ENCODE measurements around the gene CCHCR1. TPM values are rescaled to one million over a fixed set of nuclear protein-coding genes. Genes with fewer than 3 reads are reported as not detected.

The CCHCR1 gene
- polyA plus RNA-seq, 3 donors: 2.2 to 8.4 (median 2.8) TPM

GRCh38 chr6:31204751-31205145 is 47.1 kb upstream of the CCHCR1 start:
- Histone ChIP-seq H3K79me2 (ENCODE audit: insufficient read depth, low read length) (peaks cover 39% of the 10 kb centered on the region), H3K9ac (ENCODE audit: insufficient read depth, low read length, poor library complexity, severe bottlenecking) (no peak overlapping the region), H3K9me3 (replicated peaks in 1 of 2; ENCODE audit: control insufficient read depth in 1 of 2, insufficient read depth in 1 of 2, low read length in 2 of 2) (no peaks in the 10 kb centered on the region), H3K4me1 (ENCODE audit: control insufficient read depth in 1 of 2, insufficient read depth in 2 of 2, low read length in 2 of 2) (peaks cover 48 to 63% of the 10 kb centered on the region in 2 donors), H2AFZ (ENCODE audit: insufficient read depth, low read depth, low read length, poor library complexity, severe bottlenecking) (no peak overlapping the region), H3K36me3 (replicated peaks in 1 of 2; ENCODE audit: control insufficient read depth in 1 of 2, insufficient read depth in 2 of 2, low read length in 2 of 2) (peaks cover 0 to 5% of the 10 kb centered on the region in 2 donors), H3K27me3 (ENCODE audit: control insufficient read depth in 2 of 2, insufficient read depth in 2 of 2, low read length in 2 of 2) (no peaks in the 10 kb centered on the region), H4K20me1 (ENCODE audit: insufficient read depth, low read length) (no peaks in the 10 kb centered on the region), H3K4me2 (replicated peaks; ENCODE audit: extremely low read depth, low read length, poor library complexity, severe bottlenecking) (peak overlapping the region; percentile 66), H3K27ac (ENCODE audit: low read depth in 1 of 2, low read length in 2 of 2) (peak overlapping the region; percentile 59 to 97), H3K4me3 (replicated peaks in 1 of 3; ENCODE audit: low read depth in 2 of 3, low read length in 3 of 3) (peak overlapping the region in 1 of 3 experiments; percentile 96)
- peak overlapping the region; percentile 79 to 94 for H3K4me3 Mint-ChIP-seq
- H3K27ac Mint-ChIP-seq: peak overlapping the region; percentile 94 to 99 (median 97)
- WGBS (ENCODE audit: insufficient coverage): 100% methylated on average over 3 of the region's 4 CpGs
- peak in 2 of 3 donors; percentile 11 to 36 for DNase-seq
- intact Hi-C loops (cut with micrococcal nuclease): loop anchor here in 1 of 2 donors (5.0 kb wide), 1 partner anchor 63 kb away; no protein-coding TSS in a partner anchor
- peaks cover 0 to 3% (median 0%) of the 10 kb centered on the region in 3 donors for H3K27me3 Mint-ChIP-seq (ENCODE audit: low read depth in 3 of 3)
- H3K36me3 Mint-ChIP-seq: peaks cover 21 to 23% of the 10 kb centered on the region in 2 donors
- H3K9me3 Mint-ChIP-seq: peaks cover 0 to 4% (median 0%) of the 10 kb centered on the region in 7 donors
- H3K4me1 Mint-ChIP-seq: peaks cover 73% of the 10 kb centered on the region
- TF ChIP-seq, protein P1, sequence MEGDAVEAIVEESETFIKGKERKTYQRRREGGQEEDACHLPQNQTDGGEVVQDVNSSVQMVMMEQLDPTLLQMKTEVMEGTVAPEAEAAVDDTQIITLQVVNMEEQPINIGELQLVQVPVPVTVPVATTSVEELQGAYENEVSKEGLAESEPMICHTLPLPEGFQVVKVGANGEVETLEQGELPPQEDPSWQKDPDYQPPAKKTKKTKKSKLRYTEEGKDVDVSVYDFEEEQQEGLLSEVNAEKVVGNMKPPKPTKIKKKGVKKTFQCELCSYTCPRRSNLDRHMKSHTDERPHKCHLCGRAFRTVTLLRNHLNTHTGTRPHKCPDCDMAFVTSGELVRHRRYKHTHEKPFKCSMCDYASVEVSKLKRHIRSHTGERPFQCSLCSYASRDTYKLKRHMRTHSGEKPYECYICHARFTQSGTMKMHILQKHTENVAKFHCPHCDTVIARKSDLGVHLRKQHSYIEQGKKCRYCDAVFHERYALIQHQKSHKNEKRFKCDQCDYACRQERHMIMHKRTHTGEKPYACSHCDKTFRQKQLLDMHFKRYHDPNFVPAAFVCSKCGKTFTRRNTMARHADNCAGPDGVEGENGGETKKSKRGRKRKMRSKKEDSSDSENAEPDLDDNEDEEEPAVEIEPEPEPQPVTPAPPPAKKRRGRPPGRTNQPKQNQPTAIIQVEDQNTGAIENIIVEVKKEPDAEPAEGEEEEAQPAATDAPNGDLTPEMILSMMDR (IDR thresholded peaks at IDR 0.05): no peak

- Histone ChIP-seq H3K4me2 (replicated peaks; ENCODE audit: extremely low read depth, low read length, poor library complexity, severe bottlenecking) (peak overlapping the region; percentile 66), H3K4me1 (ENCODE audit: control insufficient read depth in 1 of 2, insufficient read depth in 2 of 2, low read length in 2 of 2) (peaks cover 61 to 63% of the 10 kb centered on the region in 2 donors), H3K27ac (ENCODE audit: low read depth in 1 of 2, low read length in 2 of 2) (peak overlapping the region; percentile 59 to 97), H3K27me3 (ENCODE audit: control insufficient read depth in 2 of 2, insufficient read depth in 2 of 2, low read length in 2 of 2) (no peaks in the 10 kb centered on the region), H3K79me2 (ENCODE audit: insufficient read depth, low read length) (peaks cover 52% of the 10 kb centered on the region), H3K9me3 (replicated peaks in 1 of 2; ENCODE audit: control insufficient read depth in 1 of 2, insufficient read depth in 1 of 2, low read length in 2 of 2) (no peaks in the 10 kb centered on the region), H3K4me3 (replicated peaks in 1 of 3; ENCODE audit: low read depth in 2 of 3, low read length in 3 of 3) (peak overlapping the region; percentile 38 to 100 (median 96)), H3K36me3 (replicated peaks in 1 of 2; ENCODE audit: control insufficient read depth in 1 of 2, insufficient read depth in 2 of 2, low read length in 2 of 2) (peaks cover 0 to 5% of the 10 kb centered on the region in 2 donors), H4K20me1 (ENCODE audit: insufficient read depth, low read length) (no peaks in the 10 kb centered on the region), H3K9ac (ENCODE audit: insufficient read depth, low read length, poor library complexity, severe bottlenecking) (peak overlapping the region; percentile 64), H2AFZ (ENCODE audit: insufficient read depth, low read depth, low read length, poor library complexity, severe bottlenecking) (no peak overlapping the region)
- peak overlapping the region; percentile 79 to 94 for H3K4me3 Mint-ChIP-seq
- WGBS (ENCODE audit: insufficient coverage): 0% methylated on average over 1 of the region's 5 CpGs
- H3K4me1 Mint-ChIP-seq: peaks cover 73% of the 10 kb centered on the region
- intact Hi-C loops (cut with micrococcal nuclease): loop anchor here (2.0 to 5.0 kb wide), 3 partner anchors 13 to 69 kb away; partner anchors contain the start of gene HLA-C (in 1 of the 2)
- peaks cover 0 to 5% (median 0%) of the 10 kb centered on the region in 7 donors for H3K9me3 Mint-ChIP-seq
- TF ChIP-seq, protein P1 (IDR thresholded peaks at IDR 0.05): no peak
- peak overlapping the region; percentile 94 to 99 (median 97) for H3K27ac Mint-ChIP-seq
- DNase-seq: peak; percentile 60 to 87 (median 71)
- peaks cover 21 to 23% of the 10 kb centered on the region in 2 donors for H3K36me3 Mint-ChIP-seq
- peaks cover 0 to 2% (median 1%) of the 10 kb centered on the region in 3 donors for H3K27me3 Mint-ChIP-seq (ENCODE audit: low read depth in 3 of 3)
These were observed 45.9 kb upstream of the CCHCR1 start for GRCh38 chr6:31203345-31203979.
